Caki2 (cell line): ENCODE data around the gene FAM187B. TPM values are rescaled to one million over a fixed set of nuclear protein-coding genes. Genes with fewer than 3 reads are reported as not detected.
"Not testable (repeated sequence)": the region's sequence is repeated elsewhere in the genome, so short reads cannot be mapped to it uniquely, and the experiment has no call there.

Experiments used
- DNase-seq: peaks from one replicate; pipeline ENCODE4 v3.0.0-alpha.2; 2015; ENCODE audit warnings: low read depth
- in situ Hi-C: cut with HindIII; loops from 2 replicates; pipeline ENCODE4 v1.10.0; 2016; ENCODE audit warnings: low sequenced_read_pairs, low pct_unique_long_range_greater_than_20kb, mixed read lengths
- total RNA-seq: library from RNA; depleted of rRNA; stranded (reverse); fragments of >200 nt; shearing (Covaris generic); gene quantifications from 2 replicates; pipeline ENCODE4 v1.2.3, GENCODE V29; 2014; ENCODE audit warnings: low replicate concordance

FAM187B gene
- total RNA-seq, 1 experiment from 2014 or later = not detected

GRCh38 chr19:35247526-35248309, 19.2 kb upstream of the FAM187B start:
- peak; percentile 96 for DNase-seq
- in situ Hi-C loops = no loop called here

GRCh38 chr19:35246466-35247092, 18.0 kb upstream of the FAM187B start:
- in situ Hi-C loops = no loop called here
- DNase-seq = no peak

GRCh38 chr19:35241417-35241816, 12.9 kb upstream of the FAM187B start:
- DNase-seq = no peak
- in situ Hi-C loops = no loop called here

GRCh38 chr19:35240327-35240726, 11.8 kb upstream of the FAM187B start:
- in situ Hi-C loops = no loop called here

GRCh38 chr19:35239597-35239996, 11.1 kb upstream of the FAM187B start:
- in situ Hi-C loops, DNase-seq: not testable (repeated sequence)

More at GRCh38 chr19:35240327-35240726, 11.8 kb upstream of the FAM187B start:
- no peak for DNase-seq

GRCh38 chr19:35236638-35237400, 8.3 kb upstream of the FAM187B start:
- in situ Hi-C loops = no loop called here
- DNase-seq = no peak

GRCh38 chr19:35232912-35233311, 4.4 kb upstream of the FAM187B start:
- DNase-seq = no peak
- in situ Hi-C loops = no loop called here

GRCh38 chr19:35231956-35232645, 3.6 kb upstream of the FAM187B start:
- no peak for DNase-seq
- in situ Hi-C loops = no loop called here

- no peak for DNase-seq
- in situ Hi-C loops = no loop called here
These were observed 1.1 kb upstream of the FAM187B start for GRCh38 chr19:35229601-35230000.

- in situ Hi-C loops = no loop called here
- no peak for DNase-seq
These were observed 1.8 kb downstream of the FAM187B start for GRCh38 chr19:35226748-35227147.

- no peak for DNase-seq
- in situ Hi-C loops = no loop called here
These were observed 2.6 kb downstream of the FAM187B start for GRCh38 chr19:35225951-35226350.

- no peak for DNase-seq
- in situ Hi-C loops = no loop called here
These were observed 3.6 kb downstream of the FAM187B start for GRCh38 chr19:35224681-35225571.

- in situ Hi-C loops = no loop called here
- DNase-seq = no peak
These were observed 4.6 kb downstream of the FAM187B start for GRCh38 chr19:35223862-35224505.

GRCh38 chr19:35223084-35223790, 5.3 kb downstream of the FAM187B start:
- in situ Hi-C loops = no loop called here
- no peak for DNase-seq

- in situ Hi-C loops = no loop called here
- no peak for DNase-seq
These were observed 6.0 kb downstream of the FAM187B start for GRCh38 chr19:35222373-35223015.

GRCh38 chr19:35220973-35221590, 7.5 kb downstream of the FAM187B start:
- in situ Hi-C loops, DNase-seq: not testable (repeated sequence)
